K562 (cell line): Measurements from ENCODE around the gene CCDC181. TPM values are rescaled to one million over a fixed set of nuclear protein-coding genes. Genes with fewer than 3 reads are reported as not detected.

Experiments
- BRD4 ChIP-seq: fragments of 200-600 bp; sonication (generic); IDR thresholded peaks from 2 replicates; pipeline ENCODE4 v1.6.1; 2017; ENCODE audit warnings: inconsistent platforms
- C11orf30 ChIP-seq: fragments of 450-650 bp; IDR thresholded peaks from 2 replicates; pipeline ENCODE4 v1.6.1; 2016; ENCODE audit warnings: low read depth, mild to moderate bottlenecking
- KDM1A ChIP-seq, 2 experiments: fragments of 450-650 bp; IDR thresholded peaks; 2 replicates each; pipeline ENCODE4 v1.6.1; 2016; ENCODE audit warnings: mild to moderate bottlenecking in 2 of 2
- NFIC ChIP-seq: fragments of 450-650 bp; IDR thresholded peaks from 2 replicates; pipeline ENCODE4 v1.6.1; 2017; ENCODE audit warnings: mild to moderate bottlenecking, inconsistent platforms
- PCBP2 ChIP-seq: fragments of 200-400 bp; formaldehyde crosslinking; IDR thresholded peaks from 2 replicates; pipeline ENCODE4 v1.6.1; 2018; ENCODE audit warnings: low read length, low read depth, mild to moderate bottlenecking, moderate library complexity; ENCODE audit not compliant: poor library complexity, severe bottlenecking
- ZFP30 ChIP-seq: fragments of 250-450 bp; sonication (Bioruptor Pico); IDR thresholded peaks from 2 replicates; pipeline ENCODE4 v1.8.0; 2022; ENCODE audit warnings: moderate library complexity, mild to moderate bottlenecking, inconsistent platforms, borderline replicate concordance
- polyA plus RNA-seq, 8 experiments: library from polyadenylated mRNA; depleted of rRNA in 4 of 8; stranded (reverse) in 5 of 8; unstranded in 3 of 8; fragments of >200 nt; fragmentation: Nextera tagmentation in 2 of 8; fragmentation: Illumina TruSeq in 1 of 8; extraction: Ambion mirVana in 2 of 8; extraction: Trizol in 1 of 8; gene quantifications; 2 replicates each; pipeline versions ENCODE4 v1.2.1 to v1.2.3, GENCODE V29; 2011 to 2014; ENCODE audit warnings: inconsistent platforms in 1 of 8, missing spikeins in 1 of 8
- total RNA-seq, 7 experiments: library from RNA; depleted of rRNA in 6 of 7; stranded (reverse); fragments of >200 nt in 6 of 7; fragmentation: Illumina TruSeq in 2 of 7; extraction: Trizol in 2 of 7; gene quantifications; 2 replicates each; pipeline versions ENCODE4 v1.2.1 to v1.2.3, GENCODE V29; 2011 to 2021; ENCODE audit warnings: low replicate concordance in 1 of 7
- TF ChIP-seq, protein P1 (sequence below): fragments of 450-650 bp; IDR thresholded peaks from 2 replicates; pipeline ENCODE4 v1.6.1; 2018; ENCODE audit not compliant: partially characterized antibody
- TF ChIP-seq, protein P2 (sequence below), 2 experiments: fragments of 250-450 bp in 1 of 2; fragments of 450-650 bp in 1 of 2; sonication (Bioruptor Pico) in 1 of 2; IDR thresholded peaks; 2 replicates each; pipeline versions ENCODE4 v1.6.1 to v1.8.0; 2016 to 2021; ENCODE audit warnings: mild to moderate bottlenecking in 2 of 2, moderate library complexity in 2 of 2, missing compliant biosample characterization in 1 of 2, missing genetic modification characterization in 1 of 2
- TF ChIP-seq, protein P3 (sequence below): sonication (generic); formaldehyde crosslinking; IDR thresholded peaks from 2 replicates; pipeline ENCODE4 v1.8.0; 2023; ENCODE audit warnings: missing genetic modification reagents, mild to moderate bottlenecking, borderline replicate concordance
- TF ChIP-seq, protein P4 (sequence below): sonication (generic); formaldehyde crosslinking; IDR thresholded peaks from 2 replicates; pipeline ENCODE4 v1.8.0; 2022; ENCODE audit warnings: missing genetic modification reagents, mild to moderate bottlenecking, moderate library complexity, borderline replicate concordance
- TF ChIP-seq, protein P5 (sequence below): fragments of 450-650 bp; IDR thresholded peaks from 2 replicates; pipeline ENCODE4 v1.6.1; 2016; ENCODE audit warnings: antibody characterized with exemption
- TF ChIP-seq, protein P6 (sequence below): fragments of 250-450 bp; sonication (Bioruptor Pico); IDR thresholded peaks from 2 replicates; pipeline ENCODE4 v1.8.0; 2021; ENCODE audit warnings: moderate library complexity, mild to moderate bottlenecking, inconsistent platforms

Gene CCDC181
- total and polyA plus RNA-seq, 9 of the 15 experiments (the other 6 are each of a cell fraction or from before 2014, with no cell fraction given) = 0.04 to 0.14 TPM; not detected in 7

DNA sequence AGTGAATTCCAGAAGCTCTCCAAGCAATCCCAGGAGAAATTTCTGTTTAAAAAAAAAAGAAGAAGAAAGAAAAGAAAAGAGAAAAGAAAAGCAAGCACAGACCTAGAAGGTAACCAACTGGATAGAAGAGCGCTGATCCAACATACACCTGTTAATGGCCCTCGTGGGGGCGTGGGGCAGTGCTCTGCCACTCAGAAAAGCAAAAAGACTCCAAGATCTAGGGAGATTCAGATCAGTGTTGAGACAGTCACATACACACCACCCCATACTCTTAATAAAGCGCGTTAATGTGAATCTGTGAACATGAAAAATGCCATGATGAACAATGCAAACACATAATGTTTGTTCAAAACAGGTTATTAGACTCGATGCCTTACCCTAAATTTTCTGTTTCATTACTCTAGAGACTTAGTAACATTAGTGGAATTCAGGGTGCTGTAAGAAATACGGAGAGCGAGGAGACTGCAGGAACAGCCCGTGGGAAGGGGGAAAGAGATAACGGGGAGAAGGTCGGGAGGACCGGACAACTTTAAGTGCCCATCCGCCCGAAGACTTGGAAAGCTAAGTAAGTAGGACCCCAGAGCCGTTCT, 60.1 kb downstream of the CCDC181 start (continued):
- TF ChIP-seq, protein P1, sequence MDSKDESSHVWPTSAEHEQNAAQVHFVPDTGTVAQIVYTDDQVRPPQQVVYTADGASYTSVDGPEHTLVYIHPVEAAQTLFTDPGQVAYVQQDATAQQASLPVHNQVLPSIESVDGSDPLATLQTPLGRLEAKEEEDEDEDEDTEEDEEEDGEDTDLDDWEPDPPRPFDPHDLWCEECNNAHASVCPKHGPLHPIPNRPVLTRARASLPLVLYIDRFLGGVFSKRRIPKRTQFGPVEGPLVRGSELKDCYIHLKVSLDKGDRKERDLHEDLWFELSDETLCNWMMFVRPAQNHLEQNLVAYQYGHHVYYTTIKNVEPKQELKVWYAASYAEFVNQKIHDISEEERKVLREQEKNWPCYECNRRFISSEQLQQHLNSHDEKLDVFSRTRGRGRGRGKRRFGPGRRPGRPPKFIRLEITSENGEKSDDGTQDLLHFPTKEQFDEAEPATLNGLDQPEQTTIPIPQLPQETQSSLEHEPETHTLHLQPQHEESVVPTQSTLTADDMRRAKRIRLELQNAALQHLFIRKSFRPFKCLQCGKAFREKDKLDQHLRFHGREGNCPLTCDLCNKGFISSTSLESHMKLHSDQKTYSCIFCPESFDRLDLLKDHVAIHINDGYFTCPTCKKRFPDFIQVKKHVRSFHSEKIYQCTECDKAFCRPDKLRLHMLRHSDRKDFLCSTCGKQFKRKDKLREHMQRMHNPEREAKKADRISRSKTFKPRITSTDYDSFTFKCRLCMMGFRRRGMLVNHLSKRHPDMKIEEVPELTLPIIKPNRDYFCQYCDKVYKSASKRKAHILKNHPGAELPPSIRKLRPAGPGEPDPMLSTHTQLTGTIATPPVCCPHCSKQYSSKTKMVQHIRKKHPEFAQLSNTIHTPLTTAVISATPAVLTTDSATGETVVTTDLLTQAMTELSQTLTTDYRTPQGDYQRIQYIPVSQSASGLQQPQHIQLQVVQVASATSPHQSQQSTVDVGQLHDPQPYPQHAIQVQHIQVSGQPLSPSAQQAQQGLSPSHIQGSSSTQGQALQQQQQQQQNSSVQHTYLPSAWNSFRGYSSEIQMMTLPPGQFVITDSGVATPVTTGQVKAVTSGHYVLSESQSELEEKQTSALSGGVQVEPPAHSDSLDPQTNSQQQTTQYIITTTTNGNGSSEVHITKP = peak; percentile 69
- TF ChIP-seq, protein P2, sequence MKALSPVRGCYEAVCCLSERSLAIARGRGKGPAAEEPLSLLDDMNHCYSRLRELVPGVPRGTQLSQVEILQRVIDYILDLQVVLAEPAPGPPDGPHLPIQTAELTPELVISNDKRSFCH (CRISPR knock-in tag; IDR thresholded peaks at IDR 0.05) = no peak
- TF ChIP-seq, protein P2 (tag; IDR thresholded peaks at IDR 0.05) = peak; percentile 30; the same call in 1 of the 2 replicates
- TF ChIP-seq, protein P3, sequence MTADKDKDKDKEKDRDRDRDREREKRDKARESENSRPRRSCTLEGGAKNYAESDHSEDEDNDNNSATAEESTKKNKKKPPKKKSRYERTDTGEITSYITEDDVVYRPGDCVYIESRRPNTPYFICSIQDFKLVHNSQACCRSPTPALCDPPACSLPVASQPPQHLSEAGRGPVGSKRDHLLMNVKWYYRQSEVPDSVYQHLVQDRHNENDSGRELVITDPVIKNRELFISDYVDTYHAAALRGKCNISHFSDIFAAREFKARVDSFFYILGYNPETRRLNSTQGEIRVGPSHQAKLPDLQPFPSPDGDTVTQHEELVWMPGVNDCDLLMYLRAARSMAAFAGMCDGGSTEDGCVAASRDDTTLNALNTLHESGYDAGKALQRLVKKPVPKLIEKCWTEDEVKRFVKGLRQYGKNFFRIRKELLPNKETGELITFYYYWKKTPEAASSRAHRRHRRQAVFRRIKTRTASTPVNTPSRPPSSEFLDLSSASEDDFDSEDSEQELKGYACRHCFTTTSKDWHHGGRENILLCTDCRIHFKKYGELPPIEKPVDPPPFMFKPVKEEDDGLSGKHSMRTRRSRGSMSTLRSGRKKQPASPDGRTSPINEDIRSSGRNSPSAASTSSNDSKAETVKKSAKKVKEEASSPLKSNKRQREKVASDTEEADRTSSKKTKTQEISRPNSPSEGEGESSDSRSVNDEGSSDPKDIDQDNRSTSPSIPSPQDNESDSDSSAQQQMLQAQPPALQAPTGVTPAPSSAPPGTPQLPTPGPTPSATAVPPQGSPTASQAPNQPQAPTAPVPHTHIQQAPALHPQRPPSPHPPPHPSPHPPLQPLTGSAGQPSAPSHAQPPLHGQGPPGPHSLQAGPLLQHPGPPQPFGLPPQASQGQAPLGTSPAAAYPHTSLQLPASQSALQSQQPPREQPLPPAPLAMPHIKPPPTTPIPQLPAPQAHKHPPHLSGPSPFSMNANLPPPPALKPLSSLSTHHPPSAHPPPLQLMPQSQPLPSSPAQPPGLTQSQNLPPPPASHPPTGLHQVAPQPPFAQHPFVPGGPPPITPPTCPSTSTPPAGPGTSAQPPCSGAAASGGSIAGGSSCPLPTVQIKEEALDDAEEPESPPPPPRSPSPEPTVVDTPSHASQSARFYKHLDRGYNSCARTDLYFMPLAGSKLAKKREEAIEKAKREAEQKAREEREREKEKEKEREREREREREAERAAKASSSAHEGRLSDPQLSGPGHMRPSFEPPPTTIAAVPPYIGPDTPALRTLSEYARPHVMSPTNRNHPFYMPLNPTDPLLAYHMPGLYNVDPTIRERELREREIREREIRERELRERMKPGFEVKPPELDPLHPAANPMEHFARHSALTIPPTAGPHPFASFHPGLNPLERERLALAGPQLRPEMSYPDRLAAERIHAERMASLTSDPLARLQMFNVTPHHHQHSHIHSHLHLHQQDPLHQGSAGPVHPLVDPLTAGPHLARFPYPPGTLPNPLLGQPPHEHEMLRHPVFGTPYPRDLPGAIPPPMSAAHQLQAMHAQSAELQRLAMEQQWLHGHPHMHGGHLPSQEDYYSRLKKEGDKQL (CRISPR knock-in tag) = no peak
- TF ChIP-seq ZFP30 (no peak), C11orf30 (no peak), BRD4 (no peak), KDM1A (IDR thresholded peaks at IDR 0.05) (peak; percentile 25 to 61; a peak in 3 of 4 replicates), NFIC (no peak), PCBP2 (no peak)
- TF ChIP-seq, protein P4, sequence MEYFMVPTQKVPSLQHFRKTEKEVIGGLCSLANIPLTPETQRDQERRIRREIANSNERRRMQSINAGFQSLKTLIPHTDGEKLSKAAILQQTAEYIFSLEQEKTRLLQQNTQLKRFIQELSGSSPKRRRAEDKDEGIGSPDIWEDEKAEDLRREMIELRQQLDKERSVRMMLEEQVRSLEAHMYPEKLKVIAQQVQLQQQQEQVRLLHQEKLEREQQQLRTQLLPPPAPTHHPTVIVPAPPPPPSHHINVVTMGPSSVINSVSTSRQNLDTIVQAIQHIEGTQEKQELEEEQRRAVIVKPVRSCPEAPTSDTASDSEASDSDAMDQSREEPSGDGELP (CRISPR knock-in tag) = no peak
- TF ChIP-seq, protein P5, sequence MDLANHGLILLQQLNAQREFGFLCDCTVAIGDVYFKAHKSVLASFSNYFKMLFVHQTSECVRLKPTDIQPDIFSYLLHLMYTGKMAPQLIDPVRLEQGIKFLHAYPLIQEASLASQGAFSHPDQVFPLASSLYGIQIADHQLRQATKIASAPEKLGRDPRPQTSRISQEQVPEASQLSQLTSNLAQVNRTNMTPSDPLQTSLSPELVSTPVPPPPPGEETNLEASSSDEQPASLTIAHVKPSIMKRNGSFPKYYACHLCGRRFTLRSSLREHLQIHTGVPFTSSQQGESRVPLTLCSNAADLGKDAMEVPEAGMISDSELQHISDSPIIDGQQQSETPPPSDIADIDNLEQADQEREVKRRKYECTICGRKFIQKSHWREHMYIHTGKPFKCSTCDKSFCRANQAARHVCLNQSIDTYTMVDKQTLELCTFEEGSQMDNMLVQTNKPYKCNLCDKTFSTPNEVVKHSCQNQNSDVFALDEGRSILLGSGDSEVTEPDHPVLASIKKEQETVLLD = no peak
- TF ChIP-seq, protein P6, sequence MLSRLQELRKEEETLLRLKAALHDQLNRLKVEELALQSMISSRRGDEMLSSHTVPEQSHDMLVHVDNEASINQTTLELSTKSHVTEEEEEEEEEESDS = no peak
